AG09309 (cell line): ENCODE data around the gene CCDC70.

Experiments used
- DNase-seq: peaks from one replicate; pipeline ENCODE4 v3.0.0-alpha.2; 2010; ENCODE audit warnings: low read depth
- H3K4me3 ChIP-seq: 2 replicates; pipeline ENCODE4 v1.5.1; 2011; ENCODE audit warnings: mild to moderate bottlenecking, low read depth, low read length, moderate library complexity; ENCODE audit not compliant: control insufficient read depth
- TF ChIP-seq, protein P1 (sequence below): IDR thresholded peaks from 2 replicates; pipeline ENCODE4 v1.5.1; 2011; ENCODE audit warnings: mild to moderate bottlenecking, low read depth, low read length, inconsistent platforms; ENCODE audit not compliant: insufficient read depth, control insufficient read depth; ENCODE audit errors: missing control alignments

CCDC70 gene

DNA sequence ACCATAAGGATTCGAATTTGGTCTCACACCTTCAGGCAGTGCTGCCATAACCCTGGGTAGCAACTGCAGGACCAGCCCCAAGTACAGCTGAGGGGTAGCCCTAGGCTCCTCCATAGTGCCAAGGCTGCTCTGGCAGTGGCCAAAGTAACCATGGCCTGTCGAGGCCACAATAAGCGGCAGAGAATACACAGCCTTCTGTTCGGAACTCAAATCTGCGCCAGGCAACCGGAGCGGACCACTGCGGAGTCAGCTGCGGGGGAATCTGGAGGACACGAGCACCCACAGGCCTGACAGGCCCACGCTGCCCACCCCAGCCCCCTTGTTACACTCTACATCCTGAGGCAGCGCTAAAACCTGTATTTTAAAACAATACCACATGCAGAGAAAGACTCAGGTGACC, 48.7 kb downstream of the CCDC70 start:
- TF ChIP-seq, protein P1, sequence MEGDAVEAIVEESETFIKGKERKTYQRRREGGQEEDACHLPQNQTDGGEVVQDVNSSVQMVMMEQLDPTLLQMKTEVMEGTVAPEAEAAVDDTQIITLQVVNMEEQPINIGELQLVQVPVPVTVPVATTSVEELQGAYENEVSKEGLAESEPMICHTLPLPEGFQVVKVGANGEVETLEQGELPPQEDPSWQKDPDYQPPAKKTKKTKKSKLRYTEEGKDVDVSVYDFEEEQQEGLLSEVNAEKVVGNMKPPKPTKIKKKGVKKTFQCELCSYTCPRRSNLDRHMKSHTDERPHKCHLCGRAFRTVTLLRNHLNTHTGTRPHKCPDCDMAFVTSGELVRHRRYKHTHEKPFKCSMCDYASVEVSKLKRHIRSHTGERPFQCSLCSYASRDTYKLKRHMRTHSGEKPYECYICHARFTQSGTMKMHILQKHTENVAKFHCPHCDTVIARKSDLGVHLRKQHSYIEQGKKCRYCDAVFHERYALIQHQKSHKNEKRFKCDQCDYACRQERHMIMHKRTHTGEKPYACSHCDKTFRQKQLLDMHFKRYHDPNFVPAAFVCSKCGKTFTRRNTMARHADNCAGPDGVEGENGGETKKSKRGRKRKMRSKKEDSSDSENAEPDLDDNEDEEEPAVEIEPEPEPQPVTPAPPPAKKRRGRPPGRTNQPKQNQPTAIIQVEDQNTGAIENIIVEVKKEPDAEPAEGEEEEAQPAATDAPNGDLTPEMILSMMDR, result no peak
- H3K4me3 ChIP-seq, result no peak overlapping the region

DNA sequence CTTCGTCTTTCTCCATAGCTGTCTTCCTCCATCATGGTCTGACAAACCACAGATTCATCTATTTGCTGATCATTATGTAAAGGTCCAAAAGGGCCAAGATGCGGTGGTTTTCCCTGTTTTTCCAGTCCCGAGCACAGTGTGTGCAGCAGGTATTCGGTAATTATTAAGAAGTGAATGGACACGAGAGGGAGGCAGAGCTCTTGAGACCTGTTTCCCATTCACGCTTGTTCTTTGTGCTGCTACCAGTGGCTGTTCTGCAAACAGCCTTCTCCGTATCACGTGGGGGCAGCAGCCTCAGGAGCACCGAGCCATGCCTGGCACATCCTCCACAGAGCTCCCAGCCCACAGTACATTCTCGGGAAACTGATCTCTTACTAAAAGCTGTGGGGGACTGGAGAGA, 50.3 kb downstream of the CCDC70 start:
- DNase-seq, result no peak
- TF ChIP-seq, protein P1, result no peak
- H3K4me3 ChIP-seq, result no peak overlapping the region

More for the DNA sequence above, 48.7 kb downstream of the CCDC70 start:
- DNase-seq, result no peak

DNA sequence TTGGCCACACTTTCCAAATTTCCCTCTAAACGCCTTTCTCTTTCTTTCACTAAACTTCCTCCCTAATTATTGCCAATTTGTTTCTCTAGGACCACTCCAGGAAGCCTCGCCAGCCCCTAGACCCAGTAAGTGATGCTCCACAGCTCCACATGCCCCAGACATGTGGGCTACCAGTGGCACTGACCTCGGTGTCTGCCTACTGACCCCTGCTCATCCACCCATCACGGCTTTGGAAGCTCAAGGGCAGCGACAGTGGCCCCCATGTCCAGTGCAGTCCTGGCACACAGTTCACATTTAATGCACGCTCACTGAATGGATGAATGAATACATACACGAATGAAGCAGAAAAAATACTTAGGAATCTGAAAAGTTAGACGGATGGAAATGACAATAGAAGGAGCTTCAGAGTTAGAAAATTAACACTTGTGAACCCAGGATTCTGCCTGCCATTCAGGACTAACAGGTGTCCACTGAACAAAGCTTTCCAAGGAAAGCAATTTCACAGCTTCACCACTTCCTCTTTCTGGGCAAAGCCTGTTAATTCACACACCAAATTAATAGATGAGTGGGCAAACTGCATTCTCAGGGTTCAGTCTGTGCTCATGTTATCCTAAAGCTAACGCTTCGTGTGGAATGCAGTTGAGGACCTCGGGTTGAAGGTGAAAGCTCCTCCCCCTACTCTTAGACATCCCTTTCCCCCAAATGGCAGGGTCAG, 50.9 kb downstream of the CCDC70 start:
- DNase-seq, result no peak
- H3K4me3 ChIP-seq, result no peak overlapping the region

DNA sequence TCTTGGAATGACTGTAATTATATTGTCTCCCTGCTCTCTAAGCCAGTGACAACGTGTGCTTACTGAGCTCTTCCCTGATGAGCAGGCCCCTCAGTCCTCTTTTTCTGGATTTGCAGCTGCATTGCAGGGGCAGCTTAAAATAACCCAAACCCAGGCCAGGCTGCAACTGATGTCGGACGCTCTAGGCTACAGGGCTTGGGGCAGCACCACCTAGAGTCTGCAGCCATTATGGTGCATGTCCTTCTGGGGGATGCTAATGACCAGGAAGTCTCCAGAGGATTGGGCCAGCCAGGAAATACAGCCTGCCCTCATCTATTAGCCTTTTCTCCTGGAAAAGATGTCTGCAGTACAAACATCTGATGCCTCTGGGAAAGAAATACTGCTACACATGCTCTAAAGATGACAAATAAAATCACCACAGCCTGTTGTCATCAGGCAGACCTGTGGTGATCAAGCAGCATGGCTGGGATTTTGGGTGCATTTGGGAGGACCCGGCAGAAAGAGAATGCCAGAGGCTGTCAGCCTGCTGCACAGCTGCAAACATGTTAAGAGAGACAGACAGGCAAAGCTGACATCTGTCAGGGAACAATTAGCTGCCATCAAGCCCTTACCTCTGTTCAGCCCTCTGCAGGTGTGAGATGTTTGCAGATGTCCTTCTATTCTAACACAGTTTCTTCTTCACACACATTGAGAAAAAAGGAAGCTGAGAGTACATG, 51.8 kb downstream of the CCDC70 start:
- TF ChIP-seq, protein P1, result no peak

More for the DNA sequence above, 50.9 kb downstream of the CCDC70 start:
- TF ChIP-seq, protein P1, result no peak

DNA sequence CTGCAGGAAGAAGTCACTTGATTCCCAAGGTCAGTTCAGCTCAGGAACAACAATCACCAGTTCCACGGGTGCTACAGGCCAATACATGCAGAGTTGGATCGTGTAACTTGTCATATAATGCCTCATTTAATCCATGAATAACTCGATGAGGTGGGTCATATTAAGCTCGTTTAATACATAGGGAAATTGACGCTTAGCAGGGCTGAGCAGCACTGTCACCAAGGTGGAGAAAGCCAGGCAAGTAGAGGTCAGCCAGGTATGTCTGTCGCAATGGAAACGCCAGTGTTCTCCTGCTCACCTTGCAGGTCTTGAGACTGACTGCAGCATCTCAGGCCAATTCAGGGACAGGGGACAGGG, 52.3 kb downstream of the CCDC70 start:
- no peak for DNase-seq
- H3K4me3 ChIP-seq, result no peak overlapping the region
- TF ChIP-seq, protein P1, result no peak

More for the DNA sequence above, 51.8 kb downstream of the CCDC70 start:
- DNase-seq, result no peak
- no peak overlapping the region for H3K4me3 ChIP-seq
